Activated CD8-positive, alpha-beta memory T cell treated with anti-CD3 and anti-CD28 coated beads, Interleukin-2, amount 10 ng/mL, durations not matched to agents 7 days and 5 days (primary cell): Measurements from ENCODE around the gene OR9A4. TPM values are rescaled to one million over a fixed set of nuclear protein-coding genes. Genes with fewer than 3 reads are reported as not detected.

Source experiments
- ATAC-seq: fragments of 150-1000 bp; cut with Tn5 transposase; one replicate; pipeline ENCODE4 v1.10.0; 2021; ENCODE audit warnings: moderate library complexity
- CTCF ChIA-PET: fragments of 350-600 bp; sonication (Branson Sonifier 250); formaldehyde crosslinking; loops from one replicate; lab custom pipeline; 2021; ENCODE audit warnings: antibody characterized with exemption; lab: Charles Lee
- DNase-seq: peaks from one replicate; pipeline ENCODE4 v3.0.0-alpha.2; 2020
- H3K27ac Mint-ChIP-seq: one replicate; pipeline ENCODE4 v1.8.0; 2021; ENCODE audit warnings: mild to moderate bottlenecking, mixed read lengths
- H3K27me3 Mint-ChIP-seq: one replicate; pipeline ENCODE4 v1.8.0; 2021; ENCODE audit warnings: mixed read lengths
- H3K36me3 Mint-ChIP-seq: one replicate; pipeline ENCODE4 v1.8.0; 2021; ENCODE audit warnings: mild to moderate bottlenecking, mixed read lengths
- H3K4me1 Mint-ChIP-seq: one replicate; pipeline ENCODE4 v1.8.0; 2021; ENCODE audit warnings: mixed read lengths
- H3K4me3 Mint-ChIP-seq: one replicate; pipeline ENCODE4 v1.8.0; 2021; ENCODE audit warnings: mild to moderate bottlenecking, moderate library complexity, mixed read lengths
- H3K9me3 Mint-ChIP-seq: one replicate; pipeline ENCODE4 v1.8.0; 2022; ENCODE audit warnings: low read depth, mixed read lengths
- total RNA-seq, 2 experiments: library from RNA; stranded (reverse); gene quantifications; one replicate each; pipeline ENCODE4 v1.2.3, GENCODE V29; 2021

The OR9A4 gene
- total RNA-seq, 2 experiments from 2014 or later = not detected

DNA sequence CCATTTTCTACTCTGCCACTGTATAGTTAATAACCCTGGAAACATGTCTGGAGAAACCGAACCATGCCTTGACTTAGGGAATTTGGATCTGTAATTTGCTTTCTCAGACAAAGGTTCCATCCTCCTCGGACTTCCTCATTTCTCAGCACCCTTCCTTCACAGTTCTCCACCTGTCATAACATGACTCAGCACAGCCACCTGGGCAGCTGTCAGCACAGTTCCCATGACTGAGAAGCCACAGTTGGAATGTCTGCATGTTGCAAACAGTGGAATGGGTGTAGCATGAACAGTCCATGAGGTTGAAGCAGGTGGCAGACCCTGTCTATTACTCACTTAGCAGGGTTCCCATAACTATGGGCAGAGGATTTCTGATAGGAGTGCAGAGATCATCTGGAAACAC is 634 bp upstream of the OR9A4 start:
- no peak for DNase-seq
- H3K4me3 Mint-ChIP-seq = no peak overlapping the region
- no peaks in the 10 kb centered on the region for H3K4me1 Mint-ChIP-seq
- H3K9me3 Mint-ChIP-seq = no peaks in the 10 kb centered on the region
- CTCF ChIA-PET = no interaction called here
- H3K27me3 Mint-ChIP-seq = peaks cover 4% of the 10 kb centered on the region
- H3K27ac Mint-ChIP-seq = no peak overlapping the region
- no peak for ATAC-seq
- no peaks in the 10 kb centered on the region for H3K36me3 Mint-ChIP-seq

DNA sequence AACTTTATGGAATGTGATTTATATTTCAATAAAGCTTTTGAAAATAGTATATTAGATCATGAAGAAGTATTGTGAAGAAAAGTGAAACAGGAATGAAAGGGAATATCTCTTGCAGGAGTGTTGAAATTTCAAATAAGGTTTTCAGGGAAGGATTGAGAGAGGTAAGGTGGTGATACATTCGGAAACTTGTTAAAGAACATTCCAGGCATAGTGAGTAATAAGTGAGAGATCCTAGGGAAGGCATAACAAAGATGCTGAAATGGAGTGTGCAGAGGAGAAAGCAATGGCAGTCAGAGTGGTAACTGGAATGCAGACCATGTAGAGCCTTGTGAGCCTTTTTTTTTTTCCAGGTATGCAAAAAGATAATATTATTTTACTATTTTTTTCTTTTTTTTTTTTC is 4.1 kb downstream of the OR9A4 start:
- no peaks in the 10 kb centered on the region for H3K27me3 Mint-ChIP-seq
- ATAC-seq (no peak), DNase-seq (no peak)
- H3K27ac Mint-ChIP-seq = no peak overlapping the region
- CTCF ChIA-PET = no interaction called here
- H3K9me3 Mint-ChIP-seq = no peaks in the 10 kb centered on the region
- no peaks in the 10 kb centered on the region for H3K36me3 Mint-ChIP-seq
- no peak overlapping the region for H3K4me3 Mint-ChIP-seq
- no peaks in the 10 kb centered on the region for H3K4me1 Mint-ChIP-seq

DNA sequence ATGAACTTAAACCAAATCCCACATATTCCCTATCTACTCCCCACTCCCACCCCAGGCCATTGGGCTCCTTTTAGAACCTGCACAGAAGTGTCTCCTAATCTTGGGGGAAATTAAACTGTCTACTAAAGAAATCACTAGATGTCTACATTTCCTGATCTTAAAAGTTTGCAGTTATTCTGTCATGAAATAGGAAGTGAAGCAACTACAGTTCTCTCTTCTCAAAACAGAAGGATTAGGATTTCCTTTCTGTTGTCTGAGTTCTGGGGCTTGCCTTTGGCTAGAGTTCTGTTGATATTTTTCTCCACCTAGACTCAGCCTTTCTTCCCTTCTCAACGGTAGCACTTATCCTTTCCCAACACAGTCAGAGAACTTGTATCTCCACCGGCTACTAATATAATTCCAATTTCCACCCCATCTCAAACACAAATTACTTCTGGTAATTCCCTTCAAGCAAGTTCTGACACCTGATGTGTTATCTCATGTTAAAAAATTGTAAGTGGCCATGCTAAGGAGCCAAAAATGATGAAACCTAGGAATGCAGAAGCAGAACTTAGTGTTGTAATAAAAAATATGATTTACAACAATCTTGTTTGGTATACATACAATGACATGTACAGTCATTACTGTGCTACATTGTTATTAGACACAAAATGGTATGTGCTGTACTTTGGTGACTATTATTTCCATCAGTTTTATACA is 12.1 kb downstream of the OR9A4 start:
- CTCF ChIA-PET = no interaction called here
- no peak for ATAC-seq
- Mint-ChIP-seq H3K36me3 (no peaks in the 10 kb centered on the region), H3K4me3 (no peak overlapping the region), H3K4me1 (no peaks in the 10 kb centered on the region), H3K27ac (no peak overlapping the region), H3K9me3 (no peaks in the 10 kb centered on the region), H3K27me3 (no peaks in the 10 kb centered on the region)
- DNase-seq = no peak

DNA sequence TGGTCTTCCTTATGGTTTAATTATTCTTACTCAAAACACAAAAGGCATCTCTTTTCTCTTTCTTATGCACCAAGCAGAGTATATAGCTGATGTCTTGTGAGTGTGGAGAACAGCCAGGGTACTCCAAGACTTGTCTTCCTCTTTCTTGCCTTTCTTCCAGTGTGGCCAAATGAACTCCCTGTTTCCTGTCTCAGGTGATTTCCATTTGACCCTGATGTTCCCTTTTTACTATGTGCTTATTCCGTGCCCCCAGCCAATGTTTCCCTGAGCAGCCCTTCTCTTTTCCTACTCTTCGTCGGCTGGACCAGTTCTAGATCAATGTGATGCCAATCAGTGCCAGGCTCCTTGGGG is 12.6 kb downstream of the OR9A4 start:
- H3K4me3 Mint-ChIP-seq = no peak overlapping the region
- H3K27ac Mint-ChIP-seq = no peak overlapping the region
- no peak for ATAC-seq
- CTCF ChIA-PET = no interaction called here
- H3K27me3 Mint-ChIP-seq = no peaks in the 10 kb centered on the region
- no peaks in the 10 kb centered on the region for H3K4me1 Mint-ChIP-seq
- DNase-seq = no peak
- H3K36me3 Mint-ChIP-seq = no peaks in the 10 kb centered on the region
- no peaks in the 10 kb centered on the region for H3K9me3 Mint-ChIP-seq

DNA sequence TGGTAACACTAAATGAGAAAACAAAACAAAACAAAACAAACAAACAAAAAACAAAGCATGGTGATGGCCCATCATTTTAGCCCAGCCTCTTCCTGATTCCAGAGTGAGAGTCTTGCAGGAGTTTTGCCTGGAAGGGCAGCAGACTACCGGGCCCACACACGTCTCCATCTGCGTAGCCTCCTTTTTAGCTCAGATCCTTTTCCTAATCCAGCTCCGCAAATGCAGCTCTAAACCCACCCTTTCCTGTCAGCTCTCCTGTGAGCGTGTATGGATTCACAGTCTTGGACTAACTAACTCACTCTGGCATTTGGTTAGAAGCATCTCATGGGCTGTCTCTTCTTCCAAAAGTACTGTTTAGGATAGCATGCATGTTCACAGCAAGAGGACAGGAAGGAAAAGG is 14.0 kb downstream of the OR9A4 start:
- CTCF ChIA-PET = no interaction called here
- no peak overlapping the region for H3K27ac Mint-ChIP-seq

DNA sequence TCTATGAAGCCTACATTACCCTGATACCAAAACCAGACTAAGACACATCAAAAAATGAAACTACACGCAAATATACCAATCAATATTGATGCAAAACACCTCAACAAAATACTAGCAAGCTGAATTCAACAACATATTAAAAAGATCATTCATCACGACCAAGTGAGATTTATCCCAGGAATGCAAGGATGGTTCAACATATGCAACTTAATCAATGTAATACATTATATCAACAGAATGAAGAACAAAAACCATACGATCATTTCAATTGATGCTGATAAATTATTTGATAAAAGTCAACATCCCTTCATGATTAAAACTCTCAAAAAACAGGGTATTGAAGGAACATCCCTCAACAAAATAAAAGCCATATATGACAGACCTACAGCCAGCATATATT is 24.9 kb downstream of the OR9A4 start:
- DNase-seq (no peak), ATAC-seq (no peak)
- H3K4me1 Mint-ChIP-seq = no peaks in the 10 kb centered on the region
- H3K36me3 Mint-ChIP-seq = no peaks in the 10 kb centered on the region
- no peaks in the 10 kb centered on the region for H3K27me3 Mint-ChIP-seq
- H3K27ac Mint-ChIP-seq = no peak overlapping the region
- no peak overlapping the region for H3K4me3 Mint-ChIP-seq
- peaks cover 6% of the 10 kb centered on the region for H3K9me3 Mint-ChIP-seq
- CTCF ChIA-PET = no interaction called here

More for the DNA sequence above, 14.0 kb downstream of the OR9A4 start:
- Mint-ChIP-seq H3K36me3 (no peaks in the 10 kb centered on the region), H3K4me1 (no peaks in the 10 kb centered on the region), H3K4me3 (no peak overlapping the region), H3K27me3 (no peaks in the 10 kb centered on the region), H3K9me3 (no peaks in the 10 kb centered on the region)
- no peak for ATAC-seq
- no peak for DNase-seq

DNA sequence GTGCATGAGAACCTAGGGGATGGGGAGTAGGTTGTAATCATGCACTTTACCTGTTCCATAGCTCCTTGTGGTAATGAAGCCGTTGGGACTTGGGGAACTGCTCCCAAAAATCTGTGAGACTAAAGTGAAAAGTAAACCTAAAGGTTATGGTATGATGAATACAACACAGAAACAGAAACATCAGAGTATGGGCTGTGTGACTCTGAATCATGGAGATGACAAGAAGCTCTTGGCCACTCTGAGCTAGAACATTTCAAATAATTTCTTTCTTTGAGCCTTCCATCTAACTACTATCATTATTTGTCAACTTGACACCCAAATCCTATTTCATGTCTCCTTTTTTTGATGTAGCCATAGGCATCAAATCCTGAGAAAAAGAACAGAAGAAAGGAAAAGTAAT is 27.6 kb downstream of the OR9A4 start:
- no peak for DNase-seq
- Mint-ChIP-seq H3K4me3 (no peak overlapping the region), H3K36me3 (no peaks in the 10 kb centered on the region), H3K9me3 (peaks cover 6% of the 10 kb centered on the region), H3K27me3 (no peaks in the 10 kb centered on the region), H3K27ac (no peak overlapping the region), H3K4me1 (no peaks in the 10 kb centered on the region)
- CTCF ChIA-PET = no interaction called here
- no peak for ATAC-seq

DNA sequence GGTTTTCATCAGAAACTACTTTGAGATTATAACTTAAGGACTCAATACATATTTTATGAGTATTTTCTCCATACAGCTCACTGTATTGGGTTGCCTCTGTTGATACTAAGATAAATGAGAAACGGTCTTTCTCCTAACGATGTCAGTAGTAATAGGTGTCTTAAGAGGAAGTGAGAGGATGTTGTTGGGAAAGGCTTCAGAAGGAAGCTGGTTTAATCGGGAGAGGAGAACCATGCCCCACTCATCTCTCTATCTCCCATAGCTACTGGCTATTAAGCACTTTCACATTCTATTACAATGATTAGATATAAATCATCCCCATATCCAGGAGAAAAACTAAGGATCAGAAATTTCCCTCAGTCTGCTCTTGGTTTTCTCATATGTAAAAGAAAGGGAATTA is 28.6 kb downstream of the OR9A4 start:
- CTCF ChIA-PET = no interaction called here
- ATAC-seq (no peak), DNase-seq (no peak)
- Mint-ChIP-seq H3K27me3 (no peaks in the 10 kb centered on the region), H3K9me3 (peaks cover 6% of the 10 kb centered on the region), H3K4me1 (no peaks in the 10 kb centered on the region), H3K36me3 (no peaks in the 10 kb centered on the region), H3K4me3 (no peak overlapping the region), H3K27ac (no peak overlapping the region)

DNA sequence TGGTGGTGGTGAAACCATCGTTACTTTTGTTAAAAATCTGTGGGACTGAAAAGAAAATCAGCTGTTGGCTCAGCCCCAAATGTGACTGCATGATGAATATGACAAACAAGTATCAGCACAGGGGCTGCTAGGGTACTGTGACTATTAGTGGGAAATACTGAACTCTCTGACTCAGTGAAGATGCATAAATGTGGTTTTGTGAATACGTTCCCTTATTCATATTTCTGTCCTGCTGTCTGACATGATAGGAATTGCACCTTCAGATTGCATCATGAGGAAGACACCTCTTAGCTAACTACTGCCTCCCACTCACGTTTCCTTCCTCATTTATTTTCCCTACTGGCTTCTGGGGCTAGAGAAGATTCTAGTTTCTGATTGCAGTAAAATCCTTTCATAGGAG is 29.2 kb downstream of the OR9A4 start:
- no peak overlapping the region for H3K27ac Mint-ChIP-seq
- no peaks in the 10 kb centered on the region for H3K27me3 Mint-ChIP-seq
- CTCF ChIA-PET = no interaction called here
- no peaks in the 10 kb centered on the region for H3K4me1 Mint-ChIP-seq
- DNase-seq (no peak), ATAC-seq (no peak)
- no peak overlapping the region for H3K4me3 Mint-ChIP-seq
- H3K36me3 Mint-ChIP-seq = no peaks in the 10 kb centered on the region
- peaks cover 6% of the 10 kb centered on the region for H3K9me3 Mint-ChIP-seq

DNA sequence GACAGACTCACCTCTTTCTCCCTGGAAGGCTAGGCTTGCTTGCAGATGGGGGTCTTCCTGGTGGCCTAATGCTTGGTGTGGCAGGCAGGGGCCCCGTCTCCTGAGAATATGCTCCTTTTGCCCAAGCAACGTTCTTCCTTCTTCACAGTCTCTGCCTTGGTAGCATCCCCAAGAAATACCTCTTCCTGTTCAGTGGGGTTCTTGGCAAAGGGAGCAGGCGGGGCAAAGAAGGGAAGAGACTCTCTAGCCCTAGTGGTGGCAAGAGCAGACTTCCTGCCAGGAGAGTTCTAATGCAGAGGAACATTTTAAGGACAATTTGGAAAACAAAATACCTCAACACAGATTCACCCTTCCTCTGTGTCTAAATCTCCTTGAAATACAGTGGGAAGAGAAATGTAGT is 30.6 kb downstream of the OR9A4 start, which contains the start of gene CLEC5A:
CLEC5A (minus strand) TSS at position 179 of the 400 bp plus-strand sequence. CDS start 682 bp downstream, outside the sequence.
- ATAC-seq (no peak), DNase-seq (no peak)
- no peak within 1 kb of the TSS for H3K4me3 Mint-ChIP-seq
- no peaks in the 10 kb centered on the region for H3K4me1 Mint-ChIP-seq
- H3K27me3 Mint-ChIP-seq = no peaks in the 10 kb centered on the region
- H3K36me3 Mint-ChIP-seq = no peaks in the 10 kb centered on the region
- CTCF ChIA-PET = no interaction called here
- H3K27ac Mint-ChIP-seq = no peak within 1 kb of the TSS
- no peaks in the 10 kb centered on the region for H3K9me3 Mint-ChIP-seq

DNA sequence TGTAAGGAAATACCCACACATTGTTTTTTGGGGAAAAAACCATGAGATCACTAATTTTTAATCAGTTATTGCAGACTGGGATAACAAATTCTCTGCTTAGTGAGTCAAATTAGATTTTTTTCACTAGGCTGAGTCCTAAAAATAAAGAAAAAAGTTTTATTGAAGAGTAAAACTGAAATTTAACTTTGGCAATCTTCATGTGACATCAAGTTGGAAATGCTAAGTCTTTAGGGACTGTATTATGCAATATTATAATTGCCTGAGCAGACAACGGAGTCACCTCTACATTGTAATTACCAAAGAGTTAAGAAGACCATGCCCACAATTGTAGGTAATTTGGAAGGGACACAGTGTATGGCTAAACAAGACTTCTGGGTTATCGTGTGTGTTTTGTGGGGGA is 32.8 kb downstream of the OR9A4 start:
- ATAC-seq (no peak), DNase-seq (no peak)
- no peaks in the 10 kb centered on the region for H3K27me3 Mint-ChIP-seq
- H3K27ac Mint-ChIP-seq = no peak overlapping the region
- H3K4me1 Mint-ChIP-seq = no peaks in the 10 kb centered on the region
- no peaks in the 10 kb centered on the region for H3K9me3 Mint-ChIP-seq
- no peaks in the 10 kb centered on the region for H3K36me3 Mint-ChIP-seq
- H3K4me3 Mint-ChIP-seq = no peak overlapping the region
- CTCF ChIA-PET = no interaction called here

DNA sequence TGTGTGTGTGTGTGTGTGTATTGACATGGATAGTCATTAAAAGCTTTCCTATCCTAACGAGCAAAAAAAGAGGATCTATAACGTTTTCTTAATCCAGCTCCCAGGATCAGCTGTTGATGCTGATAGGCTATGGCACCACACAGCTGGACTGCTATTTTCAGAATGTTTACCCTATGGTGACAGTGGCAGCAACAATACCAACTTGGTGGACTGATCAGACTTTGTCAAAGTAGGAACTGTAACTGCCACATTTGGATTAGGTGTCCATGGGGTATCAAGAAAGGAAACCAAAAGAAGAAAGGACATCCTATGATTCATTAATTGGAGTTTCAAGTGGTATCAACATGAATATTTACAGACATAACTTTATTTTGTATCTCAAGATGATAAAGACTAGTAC is 33.3 kb downstream of the OR9A4 start:
- Mint-ChIP-seq H3K36me3 (no peaks in the 10 kb centered on the region), H3K27me3 (no peaks in the 10 kb centered on the region), H3K4me3 (no peak overlapping the region), H3K4me1 (no peaks in the 10 kb centered on the region), H3K27ac (no peak overlapping the region), H3K9me3 (no peaks in the 10 kb centered on the region)
- DNase-seq (no peak), ATAC-seq (no peak)
- CTCF ChIA-PET = no interaction called here

DNA sequence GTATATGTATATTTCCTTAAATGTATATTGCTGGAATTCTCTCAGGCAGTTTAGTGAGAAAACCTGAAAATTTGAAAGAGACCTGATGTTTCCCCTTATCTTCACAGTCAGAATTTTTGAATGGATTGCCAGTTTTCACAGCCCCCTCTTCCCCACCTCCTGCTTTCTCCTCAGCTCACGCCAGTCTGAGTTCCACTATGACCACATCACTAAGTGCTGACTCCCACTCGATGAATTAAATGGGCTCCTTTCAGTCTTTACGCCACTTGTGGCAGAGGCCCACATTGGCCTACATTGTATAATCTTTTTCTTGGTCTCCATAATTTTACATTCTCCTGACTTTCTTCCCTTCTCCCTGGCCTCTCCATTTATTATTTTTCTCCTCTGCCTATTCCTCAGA is 33.7 kb downstream of the OR9A4 start:
- no peak for ATAC-seq
- Mint-ChIP-seq H3K27me3 (no peaks in the 10 kb centered on the region), H3K4me3 (no peak overlapping the region), H3K27ac (no peak overlapping the region), H3K4me1 (no peaks in the 10 kb centered on the region), H3K36me3 (no peaks in the 10 kb centered on the region), H3K9me3 (no peaks in the 10 kb centered on the region)
- CTCF ChIA-PET = no interaction called here
- no peak for DNase-seq

DNA sequence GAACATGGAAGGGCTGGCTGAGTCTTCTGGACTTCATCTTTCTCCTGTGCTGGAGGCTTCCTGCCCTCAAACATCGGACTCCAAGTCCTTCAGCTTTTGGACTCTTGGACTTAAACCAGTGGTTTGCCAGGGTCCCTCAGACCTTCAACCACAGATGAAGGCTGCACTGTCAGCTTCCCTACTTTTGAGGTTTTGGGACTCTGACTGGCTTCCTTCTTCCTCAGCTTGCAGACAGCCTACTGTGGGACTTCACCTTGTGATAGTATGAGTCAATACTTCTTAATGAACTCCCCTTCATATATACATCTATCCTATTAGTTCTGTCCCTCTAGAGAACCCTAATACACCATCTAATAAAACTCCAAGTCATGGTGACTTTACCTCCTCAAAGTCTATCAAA is 34.6 kb downstream of the OR9A4 start:
- Mint-ChIP-seq H3K9me3 (no peaks in the 10 kb centered on the region), H3K27me3 (no peaks in the 10 kb centered on the region), H3K4me3 (no peak overlapping the region), H3K36me3 (no peaks in the 10 kb centered on the region), H3K4me1 (no peaks in the 10 kb centered on the region), H3K27ac (no peak overlapping the region)
- CTCF ChIA-PET = no interaction called here
- ATAC-seq (no peak), DNase-seq (no peak)

DNA sequence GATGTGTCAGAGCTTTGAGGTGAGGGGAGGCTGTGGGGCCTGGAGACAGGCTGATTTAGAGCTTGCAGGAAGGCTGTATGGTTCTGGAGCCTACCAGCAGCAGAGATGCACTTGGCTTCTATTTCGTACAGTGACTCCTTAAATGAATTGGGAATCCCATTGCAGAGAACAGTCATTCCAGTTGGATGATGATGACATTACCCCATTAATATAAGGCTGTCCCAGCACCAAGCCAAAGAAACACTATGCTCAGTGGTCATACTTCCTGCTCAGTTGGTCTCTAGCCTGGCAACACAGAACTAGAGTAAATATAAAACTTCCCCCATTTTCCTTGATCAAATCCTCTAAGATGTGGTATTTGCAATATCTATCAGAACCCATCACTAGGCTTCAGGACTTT is 36.3 kb downstream of the OR9A4 start:
- DNase-seq (no peak), ATAC-seq (no peak)
- Mint-ChIP-seq H3K27me3 (no peaks in the 10 kb centered on the region), H3K4me3 (no peak overlapping the region), H3K27ac (no peak overlapping the region), H3K4me1 (no peaks in the 10 kb centered on the region), H3K36me3 (no peaks in the 10 kb centered on the region), H3K9me3 (no peaks in the 10 kb centered on the region)
- CTCF ChIA-PET = no interaction called here
